ENCODE data around the gene RAB11FIP4. TPM values are rescaled to one million over a fixed set of nuclear protein-coding genes. Genes with fewer than 3 reads are reported as not detected.

RAB11FIP4 gene
- total and polyA plus RNA-seq, 9 of the 15 experiments (the other 6 are each of a cell fraction or from before 2014, with no cell fraction given): 0.62 to 16.6 (median 8.9) TPM

DNA sequence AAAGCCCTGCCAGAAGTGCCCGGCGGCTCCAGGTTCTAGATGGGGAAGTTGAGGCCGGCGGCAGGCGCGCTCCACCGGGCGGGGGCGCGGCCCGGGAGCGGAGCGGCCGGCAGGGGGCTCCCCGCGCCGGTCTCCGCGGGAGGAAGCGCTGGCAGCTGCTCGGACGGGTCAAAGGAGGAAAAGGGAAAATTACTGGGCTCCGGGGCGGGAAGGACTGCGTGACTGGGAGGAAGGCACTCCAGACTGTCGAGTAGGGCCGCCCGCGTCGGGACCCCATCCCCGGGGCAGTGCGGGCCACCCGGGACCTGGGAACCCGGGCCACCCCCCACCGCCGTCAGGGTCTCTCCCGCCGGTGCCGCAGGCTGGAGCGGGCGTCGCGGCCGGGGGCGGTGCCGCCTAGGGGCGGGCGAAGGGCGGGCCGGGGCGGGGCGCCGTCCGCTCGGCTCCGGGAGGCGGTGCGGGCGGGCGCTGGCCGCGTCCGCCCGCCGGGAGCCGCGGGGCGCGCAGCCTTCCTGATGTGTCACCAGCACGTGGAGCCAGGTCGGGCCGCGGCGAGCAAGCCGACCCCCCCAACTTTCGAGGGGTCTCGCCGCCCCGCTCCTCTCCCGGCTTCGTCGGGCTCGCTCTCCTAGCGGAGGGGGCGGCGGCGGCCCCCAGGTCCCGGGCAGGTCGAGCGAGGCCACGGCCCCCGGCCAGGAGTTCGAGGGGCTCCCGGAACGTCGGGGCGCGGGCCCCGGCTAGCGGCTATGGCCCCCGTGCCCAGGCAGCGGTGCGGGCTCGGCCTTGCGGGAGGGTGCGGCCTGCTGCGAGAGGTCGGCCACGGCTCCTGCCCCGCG is 167.5 kb downstream of the RAB11FIP4 start (continued):
- TF ChIP-seq ATF7 (IDR thresholded peaks at IDR 0.05) (peak; percentile 73; the same call in 1 of the 2 replicates), CTBP1 (IDR thresholded peaks at IDR 0.05; ENCODE audit: borderline replicate concordance) (peak; percentile 69; the same call in 1 of the 2 replicates), SPI1 (IDR thresholded peaks at IDR 0.05; ENCODE audit: borderline replicate concordance, low read depth, low read length) (peak; percentile 64), FOXP1 (CRISPR knock-in tag; IDR thresholded peaks at IDR 0.05) (peak; percentile 45; the same call in 1 of the 2 replicates), RAD21 (CRISPR knock-in tag; conservative IDR thresholded peaks at IDR 0.05 in 1 of 2, IDR thresholded peaks at IDR 0.05 in 1 of 2) (peak; percentile 77 to 86), CCNT2 (IDR thresholded peaks at IDR 0.05; ENCODE audit: borderline replicate concordance, extremely low read depth, insufficient read length, low read depth, low read length) (peak; percentile 40), MAZ (CRISPR knock-in tag; conservative IDR thresholded peaks at IDR 0.05 in 1 of 2, IDR thresholded peaks at IDR 0.05 in 1 of 2) (peak; percentile 43 to 65; a peak in 3 of 4 replicates), DMBX1 (CRISPR knock-in tag; IDR thresholded peaks at IDR 0.05; ENCODE audit: borderline replicate concordance) (peak; percentile 53; the same call in 1 of the 2 replicates), FOSL1 (tag; conservative IDR thresholded peaks at IDR 0.05) (peak; percentile 63), ZNF639 (CRISPR knock-in tag; conservative IDR thresholded peaks at IDR 0.05 in 1 of 2, IDR thresholded peaks at IDR 0.05 in 1 of 2) (peak in 1 of 2 experiments; percentile 71; a peak in 1 of 4 replicates), PTBP1 (IDR thresholded peaks at IDR 0.05; ENCODE audit: low read depth, low read length) (no peak), PHF8 (IDR thresholded peaks at IDR 0.05; ENCODE audit: borderline replicate concordance, low read length) (peak; percentile 54; the same call in 1 of the 2 replicates), CHD2 (IDR thresholded peaks at IDR 0.05; ENCODE audit: low read depth, low read length) (0 out of 2 replicates have a peak, but pooled peaks have one; percentile 11), NONO (IDR thresholded peaks at IDR 0.05; ENCODE audit: low read depth in 2 of 2, low read length in 1 of 2) (peak in 1 of 2 experiments; percentile 10; a peak in 2 of 4 replicates), BHLHE40 (IDR thresholded peaks at IDR 0.05; ENCODE audit: low read length) (0 out of 2 replicates have a peak, but pooled peaks have one; percentile 9), ESRRA (IDR thresholded peaks at IDR 0.05; ENCODE audit: borderline replicate concordance, low read depth) (0 out of 2 replicates have a peak, but pooled peaks have one; percentile 20), ZNF408 (CRISPR knock-in tag; IDR thresholded peaks at IDR 0.05; ENCODE audit: low read depth) (no peak)
- TF ChIP-seq, protein P1, sequence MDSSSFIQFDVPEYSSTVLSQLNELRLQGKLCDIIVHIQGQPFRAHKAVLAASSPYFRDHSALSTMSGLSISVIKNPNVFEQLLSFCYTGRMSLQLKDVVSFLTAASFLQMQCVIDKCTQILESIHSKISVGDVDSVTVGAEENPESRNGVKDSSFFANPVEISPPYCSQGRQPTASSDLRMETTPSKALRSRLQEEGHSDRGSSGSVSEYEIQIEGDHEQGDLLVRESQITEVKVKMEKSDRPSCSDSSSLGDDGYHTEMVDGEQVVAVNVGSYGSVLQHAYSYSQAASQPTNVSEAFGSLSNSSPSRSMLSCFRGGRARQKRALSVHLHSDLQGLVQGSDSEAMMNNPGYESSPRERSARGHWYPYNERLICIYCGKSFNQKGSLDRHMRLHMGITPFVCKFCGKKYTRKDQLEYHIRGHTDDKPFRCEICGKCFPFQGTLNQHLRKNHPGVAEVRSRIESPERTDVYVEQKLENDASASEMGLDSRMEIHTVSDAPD (CRISPR knock-in tag; IDR thresholded peaks at IDR 0.05): no peak
- TF ChIP-seq, protein P2, sequence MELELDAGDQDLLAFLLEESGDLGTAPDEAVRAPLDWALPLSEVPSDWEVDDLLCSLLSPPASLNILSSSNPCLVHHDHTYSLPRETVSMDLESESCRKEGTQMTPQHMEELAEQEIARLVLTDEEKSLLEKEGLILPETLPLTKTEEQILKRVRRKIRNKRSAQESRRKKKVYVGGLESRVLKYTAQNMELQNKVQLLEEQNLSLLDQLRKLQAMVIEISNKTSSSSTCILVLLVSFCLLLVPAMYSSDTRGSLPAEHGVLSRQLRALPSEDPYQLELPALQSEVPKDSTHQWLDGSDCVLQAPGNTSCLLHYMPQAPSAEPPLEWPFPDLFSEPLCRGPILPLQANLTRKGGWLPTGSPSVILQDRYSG (tag; conservative IDR thresholded peaks at IDR 0.05; ENCODE audit: low read depth): no peak
- TF ChIP-seq, protein P3, sequence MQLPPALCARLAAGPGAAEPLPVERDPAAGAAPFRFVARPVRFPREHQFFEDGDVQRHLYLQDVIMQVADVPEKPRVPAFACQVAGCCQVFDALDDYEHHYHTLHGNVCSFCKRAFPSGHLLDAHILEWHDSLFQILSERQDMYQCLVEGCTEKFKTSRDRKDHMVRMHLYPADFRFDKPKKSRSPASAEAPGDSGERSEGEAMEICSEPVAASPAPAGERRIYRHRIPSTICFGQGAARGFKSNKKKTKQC (CRISPR knock-in tag; IDR thresholded peaks at IDR 0.05): peak; percentile 76; the same call in 1 of the 2 replicates

Measured in K562 (cell line).